ENCODE measurements around the gene CGA.
A peak's percentile ranks its signal among the peaks of the same experiment; 100 is the strongest.

CGA gene

GRCh38 chr6:87074101-87074621 is 20.7 kb downstream of the CGA start:
- no peak for DNase-seq (ENCODE audit: low read depth)
- TF ChIP-seq POLR2A (IDR thresholded peaks at IDR 0.05; ENCODE audit: extremely low read depth, insufficient read length) (no peak), CTCF (IDR thresholded peaks at IDR 0.05; ENCODE audit: low read depth, low read length) (no peak), MYC (IDR thresholded peaks at IDR 0.05; ENCODE audit: low read depth, low read length) (no peak), MAX (IDR thresholded peaks at IDR 0.05; ENCODE audit: low read depth, low read length) (no peak)
- H3K4me3 ChIP-seq (ENCODE audit: low read depth, low read length), result no peak overlapping the region

GRCh38 chr6:87071683-87072082 is 23.2 kb downstream of the CGA start:
- H3K4me3 ChIP-seq (ENCODE audit: low read depth, low read length), result no peak overlapping the region
- no peak for TF ChIP-seq CTCF (IDR thresholded peaks at IDR 0.05; ENCODE audit: low read depth, low read length)
- TF ChIP-seq MAX (IDR thresholded peaks at IDR 0.05; ENCODE audit: low read depth, low read length), result no peak
- TF ChIP-seq POLR2A (IDR thresholded peaks at IDR 0.05; ENCODE audit: extremely low read depth, insufficient read length), result no peak
- no peak for TF ChIP-seq MYC (IDR thresholded peaks at IDR 0.05; ENCODE audit: low read depth, low read length)
- no peak for DNase-seq (ENCODE audit: low read depth)

- TF ChIP-seq MAX (IDR thresholded peaks at IDR 0.05; ENCODE audit: low read depth, low read length) (no peak), POLR2A (IDR thresholded peaks at IDR 0.05; ENCODE audit: extremely low read depth, insufficient read length) (no peak), MYC (IDR thresholded peaks at IDR 0.05; ENCODE audit: low read depth, low read length) (no peak), CTCF (IDR thresholded peaks at IDR 0.05; ENCODE audit: low read depth, low read length) (no peak)
- no peak for DNase-seq (ENCODE audit: low read depth)
- no peak overlapping the region for H3K4me3 ChIP-seq (ENCODE audit: low read depth, low read length)
Measured at GRCh38 chr6:87070741-87071140, 24.2 kb downstream of the CGA start.

- no peak overlapping the region for H3K4me3 ChIP-seq (ENCODE audit: low read depth, low read length)
- DNase-seq (ENCODE audit: low read depth), result peak; percentile 20
- no peak for TF ChIP-seq POLR2A (IDR thresholded peaks at IDR 0.05; ENCODE audit: extremely low read depth, insufficient read length)
- TF ChIP-seq MAX (IDR thresholded peaks at IDR 0.05; ENCODE audit: low read depth, low read length), result no peak
- TF ChIP-seq CTCF (IDR thresholded peaks at IDR 0.05; ENCODE audit: low read depth, low read length), result no peak
- no peak for TF ChIP-seq MYC (IDR thresholded peaks at IDR 0.05; ENCODE audit: low read depth, low read length)
Measured at GRCh38 chr6:87068795-87069194, 26.1 kb downstream of the CGA start.

GRCh38 chr6:87066449-87067333 is 28.2 kb downstream of the CGA start:
- TF ChIP-seq POLR2A (IDR thresholded peaks at IDR 0.05; ENCODE audit: extremely low read depth, insufficient read length) (no peak), CTCF (IDR thresholded peaks at IDR 0.05; ENCODE audit: low read depth, low read length) (peak; percentile 60), MYC (IDR thresholded peaks at IDR 0.05; ENCODE audit: low read depth, low read length) (no peak), MAX (IDR thresholded peaks at IDR 0.05; ENCODE audit: low read depth, low read length) (no peak)
- DNase-seq (ENCODE audit: low read depth), result peak; percentile 75
- no peak overlapping the region for H3K4me3 ChIP-seq (ENCODE audit: low read depth, low read length)
